ENCODE results near the gene MRPS10. TPM values are rescaled to one million over a fixed set of nuclear protein-coding genes. Genes with fewer than 3 reads are reported as not detected.

MRPS10 gene
- total RNA-seq, 4 donors from 2014 or later, result 7.6 to 52.8 (median 22.2) TPM

- no peaks in the 10 kb centered on the region for H3K36me3 ChIP-seq
Measured at GRCh38 chr6:42239736-42240375, 22.2 kb upstream of the MRPS10 start.

DNA sequence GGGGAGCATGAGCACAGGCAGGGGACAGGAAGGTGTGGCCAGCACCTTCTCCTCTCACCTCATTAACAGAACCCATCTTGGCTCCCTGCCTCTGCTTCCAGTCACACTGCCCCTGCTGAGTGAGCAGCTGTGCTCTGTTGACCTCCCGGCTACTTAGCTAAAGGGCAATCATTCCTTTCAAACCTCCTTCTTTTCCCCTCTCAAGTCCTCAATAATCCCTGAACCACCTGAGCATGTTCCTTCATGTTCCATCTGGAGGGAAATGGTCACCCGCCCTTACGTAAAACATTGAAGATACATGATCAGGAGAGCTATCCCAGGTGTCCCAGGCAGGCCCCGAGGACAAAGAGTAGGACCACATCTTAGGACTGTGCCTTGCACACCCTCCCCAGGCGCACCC, 21.7 kb upstream of the MRPS10 start:
- Histone ChIP-seq H3K4me1 (no peaks in the 10 kb centered on the region), H3K4me3 (no peak overlapping the region), H3K9me3 (no peaks in the 10 kb centered on the region), H3K27ac (no peak overlapping the region), H3K36me3 (no peaks in the 10 kb centered on the region), H3K27me3 (no peaks in the 10 kb centered on the region)
- no peak for TF ChIP-seq POLR2A (IDR thresholded peaks at IDR 0.05)
- TF ChIP-seq, protein P1, sequence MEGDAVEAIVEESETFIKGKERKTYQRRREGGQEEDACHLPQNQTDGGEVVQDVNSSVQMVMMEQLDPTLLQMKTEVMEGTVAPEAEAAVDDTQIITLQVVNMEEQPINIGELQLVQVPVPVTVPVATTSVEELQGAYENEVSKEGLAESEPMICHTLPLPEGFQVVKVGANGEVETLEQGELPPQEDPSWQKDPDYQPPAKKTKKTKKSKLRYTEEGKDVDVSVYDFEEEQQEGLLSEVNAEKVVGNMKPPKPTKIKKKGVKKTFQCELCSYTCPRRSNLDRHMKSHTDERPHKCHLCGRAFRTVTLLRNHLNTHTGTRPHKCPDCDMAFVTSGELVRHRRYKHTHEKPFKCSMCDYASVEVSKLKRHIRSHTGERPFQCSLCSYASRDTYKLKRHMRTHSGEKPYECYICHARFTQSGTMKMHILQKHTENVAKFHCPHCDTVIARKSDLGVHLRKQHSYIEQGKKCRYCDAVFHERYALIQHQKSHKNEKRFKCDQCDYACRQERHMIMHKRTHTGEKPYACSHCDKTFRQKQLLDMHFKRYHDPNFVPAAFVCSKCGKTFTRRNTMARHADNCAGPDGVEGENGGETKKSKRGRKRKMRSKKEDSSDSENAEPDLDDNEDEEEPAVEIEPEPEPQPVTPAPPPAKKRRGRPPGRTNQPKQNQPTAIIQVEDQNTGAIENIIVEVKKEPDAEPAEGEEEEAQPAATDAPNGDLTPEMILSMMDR (IDR thresholded peaks at IDR 0.05), result no peak
- intact Hi-C loops (cut with DNase I; ENCODE audit: low total_unique reads), result no loop called here
- DNase-seq, result no peak

More at GRCh38 chr6:42239736-42240375, 22.2 kb upstream of the MRPS10 start:
- intact Hi-C loops (cut with DNase I; ENCODE audit: low total_unique reads), result no loop called here
- H3K27me3 ChIP-seq, result no peaks in the 10 kb centered on the region
- no peaks in the 10 kb centered on the region for H3K9me3 ChIP-seq
- H3K4me3 ChIP-seq, result no peak overlapping the region
- TF ChIP-seq, protein P1 (IDR thresholded peaks at IDR 0.05), result no peak
- TF ChIP-seq POLR2A (IDR thresholded peaks at IDR 0.05), result no peak
- H3K4me1 ChIP-seq, result no peaks in the 10 kb centered on the region
- H3K27ac ChIP-seq, result no peak overlapping the region
- DNase-seq, result no peak

- intact Hi-C loops (cut with DNase I; ENCODE audit: low total_unique reads), result no loop called here
- TF ChIP-seq, protein P1 (IDR thresholded peaks at IDR 0.05), result no peak
- TF ChIP-seq POLR2A (IDR thresholded peaks at IDR 0.05), result no peak
- H3K36me3 ChIP-seq, result no peaks in the 10 kb centered on the region
Measured at GRCh38 chr6:42237857-42238256, 20.2 kb upstream of the MRPS10 start.

DNA sequence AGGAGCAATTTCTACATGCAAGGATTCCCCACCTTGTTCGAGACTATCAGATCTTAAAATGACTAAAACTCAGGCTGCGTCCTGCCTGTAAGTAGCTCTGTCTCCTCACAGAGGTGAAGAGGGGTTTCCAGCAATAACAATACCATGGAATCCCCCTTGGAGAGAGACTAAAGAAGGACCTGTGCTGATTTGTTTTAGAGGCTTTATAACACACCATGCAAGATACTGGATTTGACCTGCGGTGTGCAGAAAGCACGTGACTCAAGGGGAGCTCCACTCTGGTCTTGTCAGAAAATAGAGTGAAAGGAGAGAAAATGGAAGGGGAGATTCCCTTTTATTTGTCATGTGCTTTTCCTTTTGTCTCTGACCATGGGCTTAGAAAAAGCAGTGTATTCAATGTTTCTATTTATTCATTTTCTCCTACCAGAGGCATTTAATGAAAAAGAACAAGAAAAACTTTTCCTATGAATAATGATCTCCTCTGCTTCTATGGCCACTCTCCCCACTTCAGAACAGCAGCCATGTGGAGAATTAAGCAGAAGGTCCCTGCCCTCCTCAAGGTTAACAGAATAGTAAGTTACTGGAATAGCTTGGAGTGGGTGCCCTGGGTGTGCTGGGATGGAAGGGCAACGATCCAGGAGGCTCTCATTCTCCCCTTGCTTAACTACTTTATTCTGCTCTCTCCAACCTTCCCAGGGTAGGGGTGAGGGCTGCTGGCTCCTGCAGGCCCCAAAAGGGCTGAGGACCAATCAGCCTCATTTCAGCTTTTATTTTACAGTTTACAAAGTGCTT, 19.2 kb upstream of the MRPS10 start:
- Histone ChIP-seq H3K27ac (no peak overlapping the region), H3K36me3 (no peaks in the 10 kb centered on the region), H3K4me3 (no peak overlapping the region), H3K4me1 (no peaks in the 10 kb centered on the region), H3K27me3 (no peaks in the 10 kb centered on the region), H3K9me3 (no peaks in the 10 kb centered on the region)
- intact Hi-C loops (cut with DNase I; ENCODE audit: low total_unique reads), result no loop called here
- TF ChIP-seq POLR2A (IDR thresholded peaks at IDR 0.05), result no peak
- TF ChIP-seq, protein P1 (IDR thresholded peaks at IDR 0.05), result no peak
- DNase-seq, result peak in 1 of 2 donors; percentile 4

More at GRCh38 chr6:42237857-42238256, 20.2 kb upstream of the MRPS10 start:
- H3K27ac ChIP-seq, result no peak overlapping the region
- no peaks in the 10 kb centered on the region for H3K9me3 ChIP-seq
- no peaks in the 10 kb centered on the region for H3K27me3 ChIP-seq
- no peak overlapping the region for H3K4me3 ChIP-seq
- H3K4me1 ChIP-seq, result no peaks in the 10 kb centered on the region
- DNase-seq, result no peak

DNA sequence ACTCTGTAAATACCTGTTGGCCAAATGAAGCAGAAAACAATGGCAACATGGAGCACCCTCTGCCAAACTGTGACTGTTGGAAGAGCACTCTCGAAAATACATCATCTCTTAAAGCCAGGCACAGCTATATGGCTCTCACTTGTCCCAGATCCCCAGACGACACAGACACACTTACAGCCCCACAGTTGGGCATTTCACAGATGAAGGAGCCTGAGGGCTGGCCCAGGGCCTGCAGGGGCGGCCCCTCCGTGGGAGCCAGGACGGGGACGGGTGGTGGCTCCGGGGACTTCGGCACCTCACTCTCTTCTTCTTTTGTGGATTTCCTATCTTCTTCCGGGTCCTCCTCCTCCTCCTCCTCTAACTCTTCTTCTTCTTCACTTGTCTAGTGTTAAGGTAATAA, 18.4 kb upstream of the MRPS10 start:
- Histone ChIP-seq H3K27me3 (no peaks in the 10 kb centered on the region), H3K9me3 (no peaks in the 10 kb centered on the region), H3K27ac (no peak overlapping the region), H3K36me3 (no peaks in the 10 kb centered on the region), H3K4me3 (no peak overlapping the region), H3K4me1 (no peaks in the 10 kb centered on the region)
- DNase-seq, result peak in 1 of 2 donors; percentile 6
- no peak for TF ChIP-seq POLR2A (IDR thresholded peaks at IDR 0.05)
- TF ChIP-seq, protein P1 (IDR thresholded peaks at IDR 0.05), result no peak
- intact Hi-C loops (cut with DNase I; ENCODE audit: low total_unique reads), result no loop called here

Measured in uterus (tissue), 4 donors.